Vagina (tissue), 2 donors: ENCODE measurements around the gene TMEM91.

Experiments used
- CTCF ChIP-seq, 3 experiments: fragments of 450-650 bp in 2 of 3; fragments of 200-600 bp in 1 of 3; sonication (generic) in 1 of 3; IDR thresholded peaks; one replicate each; pipeline ENCODE4 v1.5.1; 2017 to 2019; ENCODE audit warnings: antibody characterized with exemption in 3 of 3, mild to moderate bottlenecking in 2 of 3, moderate library complexity in 2 of 3
- POLR2AphosphoS5 ChIP-seq, 2 donors: sonication (generic); formaldehyde crosslinking; IDR thresholded peaks; one replicate each; pipeline ENCODE4 v1.9.0; 2017; ENCODE audit warnings: antibody characterized with exemption in 2 of 2, mild to moderate bottlenecking in 2 of 2, low read depth in 1 of 2; ENCODE audit not compliant: insufficient read depth in 1 of 2

GRCh38 chr19:41366089-41366488 is 10.2 kb upstream of the TMEM91 start:
- TF ChIP-seq CTCF (IDR thresholded peaks at IDR 0.05) = no peak
- TF ChIP-seq POLR2AphosphoS5 (IDR thresholded peaks at IDR 0.05; ENCODE audit: insufficient read depth in 1 of 2, low read depth in 1 of 2) = no peak
